ENCODE data around the gene IRGC. TPM values are rescaled to one million over a fixed set of nuclear protein-coding genes. Genes with fewer than 3 reads are reported as not detected.

The IRGC gene
- total RNA-seq, 5 donors from 2014 or later (not counting 1 experiment from before 2014, with no cell fraction given): not detected

DNA sequence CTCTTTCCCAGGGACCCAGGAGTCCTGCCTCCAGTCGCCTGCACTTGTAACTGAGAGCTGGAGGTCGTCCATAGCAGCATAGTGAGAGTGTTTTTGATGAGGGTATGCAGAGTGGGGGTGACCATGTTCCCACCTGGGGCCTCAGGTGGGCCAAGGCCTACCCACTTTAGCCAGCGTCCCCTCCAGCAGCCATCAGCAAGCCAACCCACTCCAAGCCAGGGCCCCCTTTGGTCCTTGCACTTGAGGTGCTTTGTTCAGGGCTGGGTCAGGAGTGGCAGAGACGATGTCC, 50.8 kb downstream of the IRGC start:
- WGBS (ENCODE audit: insufficient coverage): 100% methylated on average over 1 of the region's 4 CpGs
- peaks cover 8 to 35% of the 10 kb centered on the region in 2 donors for H3K36me3 ChIP-seq (ENCODE audit: control insufficient read depth in 2 of 2, extremely low read depth in 1 of 2, insufficient read depth in 1 of 2, low read length in 1 of 2)
- no peaks in the 10 kb centered on the region for H3K9me3 Mint-ChIP-seq
- ChIA-PET CTCF (interaction anchor here in 1 of 2 donors (0.5 kb wide), 1 partner anchor 11 kb away, joined by 3 read pairs; no protein-coding TSS in a partner anchor), POLR2A (no interaction called here)
- no peak for DNase-seq
- peaks cover 30 to 50% (median 48%) of the 10 kb centered on the region in 3 donors for H3K4me1 Mint-ChIP-seq
- no peaks in the 10 kb centered on the region for H3K27me3 Mint-ChIP-seq
- H3K27ac ChIP-seq (ENCODE audit: low read length): peak overlapping the region; percentile 83
- H3K27ac Mint-ChIP-seq: peak overlapping the region; percentile 90 to 91
- no peaks in the 10 kb centered on the region for H3K27me3 ChIP-seq (replicated peaks in 1 of 2; ENCODE audit: control insufficient read depth in 2 of 2, extremely low read depth in 1 of 2, insufficient read depth in 2 of 2, low read length in 1 of 2)
- H3K4me3 ChIP-seq (ENCODE audit: control insufficient read depth in 1 of 2, extremely low read depth in 1 of 2, low read length in 1 of 2): no peak overlapping the region
- peak overlapping the region in 1 of 3 donors; percentile 57 for H3K4me3 Mint-ChIP-seq
- no peak for ATAC-seq (replicated peaks in 1 of 4)
- peaks cover 14% of the 10 kb centered on the region for H3K36me3 Mint-ChIP-seq
- peaks cover 7 to 47% of the 10 kb centered on the region in 2 experiments for H3K4me1 ChIP-seq (ENCODE audit: control insufficient read depth in 1 of 2, extremely low read depth in 1 of 2, insufficient read depth in 2 of 2, low read length in 2 of 2)
- no peaks in the 10 kb centered on the region for H3K9me3 ChIP-seq

DNA sequence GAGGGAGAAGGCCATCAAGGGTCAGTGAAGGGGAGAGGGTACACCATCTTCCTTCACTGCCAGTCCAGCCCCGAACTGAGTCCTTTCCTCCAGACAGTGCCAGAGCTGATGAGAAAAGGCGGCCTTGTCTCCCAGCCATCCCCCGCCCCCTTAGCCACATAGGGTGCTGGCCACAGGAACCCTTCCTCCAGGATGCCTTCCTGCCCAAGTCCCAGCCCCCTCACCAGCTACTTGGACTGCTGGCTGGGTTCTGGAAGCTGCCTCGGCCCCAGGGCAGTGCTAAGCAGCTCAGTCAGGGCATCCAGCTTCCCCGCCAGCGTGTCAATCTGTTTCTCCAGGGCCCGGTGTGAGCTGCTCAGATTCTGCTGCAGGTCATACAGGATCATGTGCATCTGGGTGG, 51.4 kb downstream of the IRGC start:
- 93% methylated on average over 3 of the region's 7 CpGs for WGBS (ENCODE audit: insufficient coverage)
- Histone ChIP-seq H3K27ac (ENCODE audit: low read length) (peak overlapping the region; percentile 83), H3K9me3 (no peaks in the 10 kb centered on the region), H3K27me3 (replicated peaks in 1 of 2; ENCODE audit: control insufficient read depth in 2 of 2, extremely low read depth in 1 of 2, insufficient read depth in 2 of 2, low read length in 1 of 2) (no peaks in the 10 kb centered on the region), H3K36me3 (ENCODE audit: control insufficient read depth in 2 of 2, extremely low read depth in 1 of 2, insufficient read depth in 1 of 2, low read length in 1 of 2) (peaks cover 8 to 40% of the 10 kb centered on the region in 2 donors), H3K4me3 (ENCODE audit: control insufficient read depth in 1 of 2, extremely low read depth in 1 of 2, low read length in 1 of 2) (no peak overlapping the region), H3K4me1 (ENCODE audit: control insufficient read depth in 1 of 2, extremely low read depth in 1 of 2, insufficient read depth in 2 of 2, low read length in 2 of 2) (peaks cover 7 to 47% of the 10 kb centered on the region in 2 experiments)
- no peaks in the 10 kb centered on the region for H3K9me3 Mint-ChIP-seq
- DNase-seq (no peak), ATAC-seq (replicated peaks in 1 of 4) (no peak)
- no peaks in the 10 kb centered on the region for H3K27me3 Mint-ChIP-seq
- CTCF ChIA-PET: interaction anchor here in 1 of 2 donors (2.1 kb wide), 1 partner anchor 99 kb away, joined by 8 read pairs; no protein-coding TSS in a partner anchor
- peak overlapping the region; percentile 90 to 91 for H3K27ac Mint-ChIP-seq
- POLR2A ChIA-PET: interaction anchor here in 1 of 2 donors (1.0 kb wide), 1 partner anchor 13 kb away, joined by 3 read pairs; no protein-coding TSS in a partner anchor
- peaks cover 30 to 50% (median 41%) of the 10 kb centered on the region in 3 donors for H3K4me1 Mint-ChIP-seq
- H3K4me3 Mint-ChIP-seq: no peak overlapping the region
- H3K36me3 Mint-ChIP-seq: peaks cover 14% of the 10 kb centered on the region

DNA sequence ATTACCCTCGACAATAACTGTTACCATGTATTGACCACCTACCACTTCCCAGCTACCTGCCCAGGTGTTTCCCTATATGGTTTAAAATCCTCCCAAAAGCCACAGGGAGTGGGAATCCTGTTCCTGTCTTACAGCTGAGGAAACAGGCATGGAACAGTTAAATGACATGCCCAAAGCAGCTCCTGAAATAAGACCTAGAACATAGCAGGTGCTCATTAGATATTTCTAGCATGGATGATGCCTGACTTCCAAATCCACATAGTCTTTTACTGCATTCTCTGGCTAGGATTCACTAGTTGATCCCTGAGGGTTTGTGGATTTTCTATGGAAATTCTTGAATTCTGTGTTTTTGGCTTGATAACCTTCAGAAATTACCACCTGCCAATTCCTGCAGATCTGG, 51.9 kb downstream of the IRGC start:
- Mint-ChIP-seq H3K27me3 (no peaks in the 10 kb centered on the region), H3K4me3 (no peak overlapping the region), H3K27ac (peak overlapping the region; percentile 90 to 91), H3K4me1 (peaks cover 30 to 46% (median 36%) of the 10 kb centered on the region in 3 donors), H3K36me3 (peaks cover 15% of the 10 kb centered on the region), H3K9me3 (no peaks in the 10 kb centered on the region)
- Histone ChIP-seq H3K27ac (ENCODE audit: low read length) (peak overlapping the region; percentile 83), H3K4me1 (ENCODE audit: control insufficient read depth in 1 of 2, extremely low read depth in 1 of 2, insufficient read depth in 2 of 2, low read length in 2 of 2) (peaks cover 7 to 47% of the 10 kb centered on the region in 2 experiments), H3K4me3 (ENCODE audit: control insufficient read depth in 1 of 2, extremely low read depth in 1 of 2, low read length in 1 of 2) (no peak overlapping the region), H3K9me3 (no peaks in the 10 kb centered on the region), H3K36me3 (ENCODE audit: control insufficient read depth in 2 of 2, extremely low read depth in 1 of 2, insufficient read depth in 1 of 2, low read length in 1 of 2) (peaks cover 8 to 40% of the 10 kb centered on the region in 2 donors), H3K27me3 (replicated peaks in 1 of 2; ENCODE audit: control insufficient read depth in 2 of 2, extremely low read depth in 1 of 2, insufficient read depth in 2 of 2, low read length in 1 of 2) (no peaks in the 10 kb centered on the region)
- ATAC-seq (replicated peaks in 1 of 4): no peak
- no peak for DNase-seq
- POLR2A ChIA-PET: interaction anchor here in 1 of 2 donors (1.0 kb wide), 1 partner anchor 13 kb away, joined by 3 read pairs; no protein-coding TSS in a partner anchor
- WGBS (ENCODE audit: insufficient coverage): 56% methylated on average over 1 of the region's 1 CpG
- CTCF ChIA-PET: interaction anchor here in 1 of 2 donors (2.1 kb wide), 1 partner anchor 99 kb away, joined by 8 read pairs; no protein-coding TSS in a partner anchor

DNA sequence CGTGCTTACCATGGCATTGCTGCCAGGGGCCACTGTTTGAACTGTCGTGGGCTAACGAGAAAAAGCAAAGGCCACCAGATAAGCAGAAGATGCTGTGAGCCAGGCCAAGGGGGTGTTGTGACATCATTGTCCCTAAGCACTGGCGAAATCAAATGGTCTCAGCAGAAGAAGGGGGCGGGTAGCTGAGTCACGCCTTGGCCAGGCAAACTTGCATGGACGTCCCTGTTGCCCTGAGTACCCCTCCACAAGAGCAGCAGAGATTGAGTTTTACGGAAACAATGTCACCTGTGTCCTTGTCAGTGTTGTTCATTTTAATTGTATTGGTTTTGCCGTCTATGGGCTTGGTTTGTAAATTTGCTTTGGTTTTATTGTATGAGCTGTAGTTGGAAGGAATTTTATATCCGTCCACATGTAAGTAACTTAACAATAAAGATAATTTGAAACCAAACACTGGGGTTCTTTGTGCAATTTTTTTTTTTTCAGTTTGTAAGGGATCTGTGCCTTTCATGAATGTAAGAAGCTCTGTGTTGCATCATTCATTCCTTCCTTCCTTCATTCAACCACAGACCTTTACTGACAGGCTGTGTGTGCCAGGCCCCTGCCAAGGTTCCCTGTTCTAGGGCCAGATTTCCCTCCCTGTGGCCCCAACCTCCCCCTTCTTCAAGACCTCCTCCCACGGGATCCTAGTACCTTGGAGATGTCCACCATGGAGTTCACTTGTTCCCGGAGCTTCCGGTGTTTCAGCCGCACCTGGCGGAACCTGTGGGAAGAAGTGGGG, 52.6 kb downstream of the IRGC start:
- peak overlapping the region; percentile 57 to 91 for H3K27ac Mint-ChIP-seq
- DNase-seq: no peak

DNA sequence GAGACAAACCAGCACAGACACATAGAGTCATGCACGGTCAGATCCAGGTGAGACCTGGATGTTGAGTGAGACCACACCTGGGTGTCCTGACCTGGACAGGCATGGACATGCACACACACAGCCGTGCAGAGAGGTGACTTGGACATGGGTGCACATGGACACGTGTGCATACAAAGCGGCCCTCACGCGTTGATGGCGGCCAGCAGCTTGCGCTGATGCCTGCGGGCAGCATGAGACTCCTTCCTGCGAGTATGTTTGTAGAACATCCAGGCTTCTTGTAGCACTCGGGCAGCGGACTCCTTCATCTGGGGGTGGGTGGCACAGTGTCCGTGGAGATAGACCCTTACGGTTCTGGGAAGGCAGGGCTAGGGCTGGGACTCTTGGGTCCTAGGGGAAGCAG, 53.4 kb downstream of the IRGC start:
- POLR2A ChIA-PET: no interaction called here
- no peak overlapping the region for H3K27ac Mint-ChIP-seq

More for the DNA sequence above, 52.6 kb downstream of the IRGC start:
- Mint-ChIP-seq H3K36me3 (peaks cover 21% of the 10 kb centered on the region), H3K9me3 (no peaks in the 10 kb centered on the region), H3K27me3 (no peaks in the 10 kb centered on the region), H3K4me3 (no peak overlapping the region), H3K4me1 (peaks cover 29 to 41% (median 30%) of the 10 kb centered on the region in 3 donors)
- peaks cover 7 to 42% of the 10 kb centered on the region in 2 experiments for H3K4me1 ChIP-seq (ENCODE audit: control insufficient read depth in 1 of 2, extremely low read depth in 1 of 2, insufficient read depth in 2 of 2, low read length in 2 of 2)
- ChIA-PET CTCF (interaction anchor here in 1 of 2 donors (2.1 kb wide), 1 partner anchor 100 kb away, joined by 8 read pairs; no protein-coding TSS in a partner anchor), POLR2A (interaction anchor here in 1 of 2 donors (1.0 kb wide), 1 partner anchor 14 kb away, joined by 3 read pairs; no protein-coding TSS in a partner anchor)
- peaks cover 8 to 46% of the 10 kb centered on the region in 2 donors for H3K36me3 ChIP-seq (ENCODE audit: control insufficient read depth in 2 of 2, extremely low read depth in 1 of 2, insufficient read depth in 1 of 2, low read length in 1 of 2)
- no peak overlapping the region for H3K4me3 ChIP-seq (ENCODE audit: control insufficient read depth in 1 of 2, extremely low read depth in 1 of 2, low read length in 1 of 2)
- no peaks in the 10 kb centered on the region for H3K27me3 ChIP-seq (replicated peaks in 1 of 2; ENCODE audit: control insufficient read depth in 2 of 2, extremely low read depth in 1 of 2, insufficient read depth in 2 of 2, low read length in 1 of 2)
- H3K27ac ChIP-seq (ENCODE audit: low read length): no peak overlapping the region
- WGBS (ENCODE audit: insufficient coverage): 93% methylated on average over 8 of the region's 15 CpGs
- H3K9me3 ChIP-seq: no peaks in the 10 kb centered on the region
- no peak for ATAC-seq (replicated peaks in 1 of 4)

More for the DNA sequence above, 53.4 kb downstream of the IRGC start:
- WGBS (ENCODE audit: insufficient coverage): 95% methylated on average over 14 of the region's 14 CpGs
- Histone ChIP-seq H3K4me1 (ENCODE audit: control insufficient read depth in 1 of 2, extremely low read depth in 1 of 2, insufficient read depth in 2 of 2, low read length in 2 of 2) (peaks cover 7 to 34% of the 10 kb centered on the region in 2 experiments), H3K27ac (ENCODE audit: low read length) (no peak overlapping the region), H3K9me3 (no peaks in the 10 kb centered on the region), H3K4me3 (ENCODE audit: control insufficient read depth in 1 of 2, extremely low read depth in 1 of 2, low read length in 1 of 2) (no peak overlapping the region), H3K36me3 (ENCODE audit: control insufficient read depth in 2 of 2, extremely low read depth in 1 of 2, insufficient read depth in 1 of 2, low read length in 1 of 2) (peaks cover 8 to 53% of the 10 kb centered on the region in 2 donors), H3K27me3 (replicated peaks in 1 of 2; ENCODE audit: control insufficient read depth in 2 of 2, extremely low read depth in 1 of 2, insufficient read depth in 2 of 2, low read length in 1 of 2) (no peaks in the 10 kb centered on the region)
- DNase-seq (no peak), ATAC-seq (replicated peaks in 1 of 4) (no peak)
- H3K4me1 Mint-ChIP-seq: peaks cover 26 to 35% (median 28%) of the 10 kb centered on the region in 3 donors
- H3K9me3 Mint-ChIP-seq: no peaks in the 10 kb centered on the region
- CTCF ChIA-PET: no interaction called here
- H3K27me3 Mint-ChIP-seq: no peaks in the 10 kb centered on the region
- no peak overlapping the region for H3K4me3 Mint-ChIP-seq
- H3K36me3 Mint-ChIP-seq: peaks cover 25% of the 10 kb centered on the region
